Gastroesophageal sphincter (tissue), 3 donors: ENCODE data around the gene KRTAP10-9.

Experiments used
- EP300 ChIP-seq: sonication (generic); formaldehyde crosslinking; IDR thresholded peaks from one replicate; pipeline ENCODE4 v1.6.1; 2017; ENCODE audit warnings: antibody characterized with exemption, mild to moderate bottlenecking
- POLR2A ChIP-seq, 2 donors: fragments of 450-650 bp; IDR thresholded peaks; one replicate each; pipeline ENCODE4 v1.6.1; 2017; ENCODE audit warnings: antibody characterized with exemption in 2 of 2, mild to moderate bottlenecking in 2 of 2, moderate library complexity in 1 of 2
- POLR2AphosphoS5 ChIP-seq: sonication (generic); formaldehyde crosslinking; IDR thresholded peaks from one replicate; pipeline ENCODE4 v1.6.1; 2017; ENCODE audit warnings: antibody characterized with exemption
- TF ChIP-seq, protein P1 (sequence below), 4 experiments: fragments of 200-600 bp in 2 of 4; fragments of 450-650 bp in 2 of 4; sonication (generic) in 1 of 4; IDR thresholded peaks; one replicate each; pipeline ENCODE4 v1.5.1; 2017 to 2019; ENCODE audit warnings: antibody characterized with exemption in 4 of 4, mild to moderate bottlenecking in 2 of 4, moderate library complexity in 2 of 4

GRCh38 chr21:44625756-44626155, 1.1 kb upstream of the KRTAP10-9 start:
- TF ChIP-seq EP300 (no peak), POLR2A (IDR thresholded peaks at IDR 0.05) (no peak), POLR2AphosphoS5 (no peak)
- TF ChIP-seq, protein P1, sequence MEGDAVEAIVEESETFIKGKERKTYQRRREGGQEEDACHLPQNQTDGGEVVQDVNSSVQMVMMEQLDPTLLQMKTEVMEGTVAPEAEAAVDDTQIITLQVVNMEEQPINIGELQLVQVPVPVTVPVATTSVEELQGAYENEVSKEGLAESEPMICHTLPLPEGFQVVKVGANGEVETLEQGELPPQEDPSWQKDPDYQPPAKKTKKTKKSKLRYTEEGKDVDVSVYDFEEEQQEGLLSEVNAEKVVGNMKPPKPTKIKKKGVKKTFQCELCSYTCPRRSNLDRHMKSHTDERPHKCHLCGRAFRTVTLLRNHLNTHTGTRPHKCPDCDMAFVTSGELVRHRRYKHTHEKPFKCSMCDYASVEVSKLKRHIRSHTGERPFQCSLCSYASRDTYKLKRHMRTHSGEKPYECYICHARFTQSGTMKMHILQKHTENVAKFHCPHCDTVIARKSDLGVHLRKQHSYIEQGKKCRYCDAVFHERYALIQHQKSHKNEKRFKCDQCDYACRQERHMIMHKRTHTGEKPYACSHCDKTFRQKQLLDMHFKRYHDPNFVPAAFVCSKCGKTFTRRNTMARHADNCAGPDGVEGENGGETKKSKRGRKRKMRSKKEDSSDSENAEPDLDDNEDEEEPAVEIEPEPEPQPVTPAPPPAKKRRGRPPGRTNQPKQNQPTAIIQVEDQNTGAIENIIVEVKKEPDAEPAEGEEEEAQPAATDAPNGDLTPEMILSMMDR (IDR thresholded peaks at IDR 0.05), result no peak
